Suppressor macrophage treated with lipopolysaccharide for 4 hours (primary cell): Measurements from ENCODE around the gene POT1.

Experiments
- DNase-seq: peaks from one replicate; pipeline ENCODE4 v3.0.0-alpha.2; 2020

POT1 gene

GRCh38 chr7:124908259-124908658 lies 21.4 kb downstream of the POT1 start:
- no peak for DNase-seq

GRCh38 chr7:124907490-124907889 lies 22.1 kb downstream of the POT1 start:
- no peak for DNase-seq

DNA sequence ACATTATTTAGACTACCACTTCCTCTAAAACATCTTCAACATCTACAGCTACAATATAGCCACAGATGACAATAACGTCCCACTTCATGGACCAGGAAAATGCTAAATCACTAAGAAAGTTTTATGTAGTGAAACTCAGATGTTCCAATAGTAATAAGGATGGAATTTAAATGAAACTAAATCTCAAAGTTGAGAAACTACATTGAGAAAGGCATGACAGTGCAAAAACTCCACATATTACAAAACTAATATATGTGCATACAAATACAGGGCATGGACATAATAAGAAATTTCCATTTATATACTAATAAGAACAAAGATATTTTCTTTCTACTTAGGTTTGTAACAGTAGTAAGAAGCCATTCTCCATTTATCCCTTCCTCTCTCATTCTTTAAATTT lies 31.1 kb downstream of the POT1 start:
- DNase-seq: no peak

DNA sequence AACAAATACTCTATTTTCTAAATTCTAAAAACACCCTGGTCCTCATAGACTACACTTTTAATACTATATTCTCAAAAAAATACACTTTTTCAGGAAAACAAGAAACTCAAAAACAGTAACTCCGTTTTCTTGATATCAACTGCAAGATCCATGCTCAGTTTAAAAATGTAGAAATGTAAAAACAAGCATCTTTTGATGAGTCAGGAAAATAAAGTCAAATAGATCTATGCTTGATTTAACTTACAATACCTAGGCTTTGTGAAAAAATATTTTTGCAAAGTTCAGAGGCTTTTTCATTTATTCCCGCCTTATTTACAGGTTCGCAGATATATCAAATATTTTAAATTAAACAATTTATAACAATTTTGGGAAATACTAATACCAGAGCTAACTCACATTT lies 33.6 kb downstream of the POT1 start:
- no peak for DNase-seq

GRCh38 chr7:124893140-124893827 lies 36.3 kb downstream of the POT1 start:
- DNase-seq: peak; percentile 20

- no peak for DNase-seq
Observed at GRCh38 chr7:124887247-124887646, 42.4 kb downstream of the POT1 start.

- no peak for DNase-seq
Observed at GRCh38 chr7:124881981-124882380, 47.6 kb downstream of the POT1 start.

- DNase-seq: no peak
Observed at GRCh38 chr7:124879771-124880170, 49.9 kb downstream of the POT1 start.

- no peak for DNase-seq
Observed at GRCh38 chr7:124879103-124879502, 50.5 kb downstream of the POT1 start.

- DNase-seq: no peak
Observed at GRCh38 chr7:124874644-124875163, 54.9 kb downstream of the POT1 start.

DNA sequence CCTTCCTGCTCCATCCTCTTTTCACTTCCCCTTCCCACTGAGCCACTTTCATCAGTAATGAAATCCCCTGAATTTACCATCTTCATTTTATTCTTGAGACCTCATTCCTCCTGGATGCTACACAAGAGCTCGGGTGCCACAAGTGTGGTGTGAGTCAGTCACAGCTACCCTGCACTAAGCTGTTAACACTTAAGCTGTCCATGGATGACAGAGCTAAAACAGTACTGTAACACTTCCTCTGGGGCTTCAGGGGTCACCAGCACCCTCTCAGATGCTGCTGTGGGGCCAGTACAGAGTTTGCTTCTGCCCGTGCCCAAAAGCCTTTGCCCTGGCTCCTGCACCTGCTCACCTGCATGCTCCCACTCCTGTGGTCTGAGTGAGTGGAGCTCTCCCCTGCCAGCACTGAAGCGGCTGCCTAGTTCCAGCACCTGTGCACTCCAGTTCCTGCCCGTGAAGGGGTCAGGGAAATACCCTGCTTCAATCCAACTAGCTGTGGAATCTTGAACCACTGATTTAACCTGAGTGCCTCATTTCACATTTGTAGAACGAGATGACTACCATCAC lies 71.9 kb downstream of the POT1 start:
- no peak for DNase-seq

DNA sequence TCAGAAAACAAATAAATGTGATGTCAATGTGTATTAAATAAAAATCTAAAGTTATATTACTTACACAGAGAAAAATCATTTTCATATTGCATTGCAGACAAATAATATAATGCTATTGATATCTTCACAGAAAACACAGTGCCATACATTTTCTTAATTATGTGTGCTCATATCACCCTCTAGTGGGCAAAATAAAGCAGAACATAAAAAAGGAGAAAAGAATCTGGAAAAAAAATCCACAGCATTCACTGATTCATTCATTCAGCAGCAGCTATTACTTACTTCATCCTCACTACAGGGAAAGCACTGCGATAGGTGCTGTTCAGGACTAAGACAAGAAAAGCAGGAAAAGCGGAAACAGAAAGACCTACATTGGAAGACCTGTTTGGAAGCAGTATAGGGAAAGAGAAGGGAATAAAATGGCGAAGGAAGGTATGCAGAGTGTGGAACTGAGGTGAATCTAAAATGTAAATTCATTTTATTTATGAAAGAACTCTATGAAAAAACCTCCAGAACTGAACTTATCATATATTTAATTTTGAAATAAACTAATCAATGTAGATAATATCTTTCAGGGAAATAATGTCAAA lies 73.2 kb downstream of the POT1 start:
- DNase-seq: peak; percentile 49

DNA sequence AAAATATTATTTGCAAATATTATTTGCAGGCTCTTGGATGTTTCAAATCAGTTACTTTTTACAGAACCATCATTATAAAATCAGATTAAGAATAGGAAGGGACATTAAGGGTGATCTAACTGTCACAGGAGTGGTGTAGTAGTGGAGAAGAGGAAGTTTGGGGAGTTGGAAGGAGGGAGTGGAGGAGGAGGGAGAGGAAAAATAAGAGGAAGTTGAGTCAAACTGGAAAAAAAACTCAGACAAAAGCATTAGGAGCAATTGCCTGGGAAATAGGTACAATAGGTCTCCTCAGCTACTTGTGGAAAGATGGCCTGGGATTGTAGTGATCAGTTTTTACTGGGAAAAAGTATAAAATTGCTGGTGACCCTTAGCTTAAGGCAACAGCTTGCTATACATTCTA lies 86.3 kb downstream of the POT1 start:
- peak; percentile 57 for DNase-seq

DNA sequence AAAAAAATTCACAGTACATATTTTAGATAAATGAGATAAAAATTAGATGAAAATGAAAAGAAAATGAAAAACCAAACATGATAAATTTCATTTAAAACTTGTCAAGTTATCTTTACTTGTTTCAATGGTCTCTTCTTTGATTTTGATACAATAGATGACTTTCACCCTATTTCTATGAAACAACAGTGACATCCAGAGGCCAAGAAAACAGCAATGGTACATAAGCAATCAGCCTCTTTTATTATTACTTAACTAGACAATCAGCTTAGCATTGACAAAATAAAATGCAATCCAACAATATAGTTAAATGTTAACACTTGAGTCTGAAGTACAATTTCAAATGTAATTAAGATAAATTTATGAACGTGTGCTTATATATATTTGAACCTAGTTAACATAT lies 89.2 kb downstream of the POT1 start:
- no peak for DNase-seq

GRCh38 chr7:124839687-124840086 lies 89.9 kb downstream of the POT1 start:
- no peak for DNase-seq

DNA sequence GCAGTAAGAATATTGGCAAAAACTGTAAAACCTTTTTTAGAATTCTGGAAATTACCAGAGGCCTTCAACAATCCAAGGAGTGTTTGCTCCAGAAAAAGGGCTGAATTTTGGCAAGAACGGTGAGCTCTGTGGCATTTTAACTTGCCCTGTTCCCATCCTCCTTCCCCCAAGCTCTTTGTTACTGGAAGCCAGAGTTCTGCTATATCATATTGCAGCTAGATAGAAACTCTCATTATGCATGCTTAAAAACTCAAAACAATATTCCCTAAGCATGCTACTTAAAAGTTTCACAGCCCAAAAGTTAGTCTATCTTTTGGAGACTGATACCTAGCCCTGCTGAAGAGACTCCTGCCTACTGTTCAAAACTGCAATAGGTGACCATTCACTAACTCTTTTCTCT lies 93.5 kb downstream of the POT1 start:
- DNase-seq: no peak

DNA sequence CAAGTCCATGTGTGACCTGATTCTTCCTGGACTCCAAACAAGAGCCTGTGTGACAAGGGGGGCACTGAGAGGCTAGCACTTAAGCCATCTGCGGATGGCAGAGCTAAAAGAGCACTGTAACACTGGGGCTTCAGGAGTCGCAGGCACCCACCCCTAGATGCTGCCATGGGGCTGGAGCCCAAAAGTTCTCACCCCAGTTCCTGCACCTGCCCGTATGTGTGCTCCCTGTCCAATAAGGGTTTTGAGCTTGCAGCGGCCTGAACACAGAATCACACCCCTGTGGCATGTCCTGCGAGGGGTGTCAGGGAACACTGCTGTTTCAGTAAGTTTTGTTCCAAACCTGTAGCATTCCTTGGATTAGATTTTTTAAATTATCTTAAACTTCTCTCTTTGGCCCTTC lies 110.8 kb downstream of the POT1 start:
- no peak for DNase-seq

- peak; percentile 40 for DNase-seq
Observed at GRCh38 chr7:124813994-124814798, 115.4 kb downstream of the POT1 start.

- DNase-seq: no peak
Observed at GRCh38 chr7:124812764-124813163, 116.9 kb downstream of the POT1 start.

GRCh38 chr7:124811341-124811740 lies 118.3 kb downstream of the POT1 start:
- DNase-seq: no peak

GRCh38 chr7:124810605-124811004 lies 119.0 kb downstream of the POT1 start:
- no peak for DNase-seq

- no peak for DNase-seq
Observed at GRCh38 chr7:124808206-124808605, 121.4 kb downstream of the POT1 start.

GRCh38 chr7:124801330-124801895 lies 128.2 kb downstream of the POT1 start:
- DNase-seq: no peak
